ENCODE data around the gene RFX7.
"Not testable (repeated sequence)": the region's sequence is repeated elsewhere in the genome, so short reads cannot be mapped to it uniquely, and the experiment has no call there.

RFX7 gene

GRCh38 chr15:56154768-56155167 lies 88.9 kb downstream of the RFX7 start:
- not testable (repeated sequence) for H3K23ac ChIP-seq (ENCODE audit: low read length in 2 of 2); H3K79me1 ChIP-seq (replicated peaks; ENCODE audit: low read length, poor library complexity, severe bottlenecking); H4K91ac ChIP-seq (ENCODE audit: low read length); H2BK12ac ChIP-seq (ENCODE audit: low read length in 2 of 2); H2BK5ac ChIP-seq (ENCODE audit: low read depth, low read length, poor library complexity, severe bottlenecking); H2BK15ac ChIP-seq (ENCODE audit: low read depth, poor library complexity, severe bottlenecking); H3K27me3 ChIP-seq (ENCODE audit: control insufficient read depth in 1 of 2, insufficient read depth in 1 of 2, low read length in 2 of 2); H3K14ac ChIP-seq (ENCODE audit: low read length in 2 of 2); H3K18ac ChIP-seq (ENCODE audit: low read depth in 1 of 2, low read length in 2 of 2); H2BK120ac ChIP-seq (ENCODE audit: low read depth, low read length); H3K9ac ChIP-seq (ENCODE audit: low read length); H2AK5ac ChIP-seq (ENCODE audit: low read length, severe bottlenecking); H4K8ac ChIP-seq (ENCODE audit: low read length); DNase-seq; H3K4ac ChIP-seq (ENCODE audit: low read depth in 1 of 2, low read length in 2 of 2); H3K9me3 ChIP-seq (ENCODE audit: control insufficient read depth, low read length); H3K27ac ChIP-seq (ENCODE audit: low read length, poor library complexity, severe bottlenecking); H3K4me1 ChIP-seq (ENCODE audit: control insufficient read depth, insufficient read depth, low read depth, low read length); H2AFZ ChIP-seq (ENCODE audit: low read depth, low read length); H3K4me2 ChIP-seq (ENCODE audit: low read length, poor library complexity, severe bottlenecking); H3K4me3 ChIP-seq (ENCODE audit: insufficient read depth in 1 of 2, low read depth in 1 of 2, low read length in 2 of 2)
- H3K36me3 ChIP-seq (ENCODE audit: control insufficient read depth in 1 of 2, insufficient read depth in 2 of 2, low read depth in 1 of 2, low read length in 2 of 2), result peaks cover 0 to 13% of the 10 kb centered on the region in 2 experiments
- 100% methylated on average over 2 of the region's 4 CpGs for WGBS

GRCh38 chr15:56150204-56150603 lies 93.5 kb downstream of the RFX7 start:
- Histone ChIP-seq H4K8ac (ENCODE audit: low read length) (no peak overlapping the region), H2BK12ac (ENCODE audit: low read length in 2 of 2) (no peak overlapping the region), H3K18ac (ENCODE audit: low read depth in 1 of 2, low read length in 2 of 2) (no peak overlapping the region), H2BK15ac (ENCODE audit: low read depth, poor library complexity, severe bottlenecking) (no peak overlapping the region), H3K4me3 (ENCODE audit: insufficient read depth in 1 of 2, low read depth in 1 of 2, low read length in 2 of 2) (no peak overlapping the region), H3K4me2 (ENCODE audit: low read length, poor library complexity, severe bottlenecking) (no peak overlapping the region), H3K27ac (ENCODE audit: low read length, poor library complexity, severe bottlenecking) (no peak overlapping the region), H4K91ac (ENCODE audit: low read length) (no peak overlapping the region), H3K4me1 (ENCODE audit: control insufficient read depth, insufficient read depth, low read depth, low read length) (peaks cover 3% of the 10 kb centered on the region), H3K9ac (ENCODE audit: low read length) (no peak overlapping the region), H2BK120ac (ENCODE audit: low read depth, low read length) (no peak overlapping the region), H2AK5ac (ENCODE audit: low read length, severe bottlenecking) (no peak overlapping the region), H2AFZ (ENCODE audit: low read depth, low read length) (no peak overlapping the region), H3K79me1 (replicated peaks; ENCODE audit: low read length, poor library complexity, severe bottlenecking) (peaks cover 16% of the 10 kb centered on the region), H3K23ac (ENCODE audit: low read length in 2 of 2) (no peak overlapping the region), H3K9me3 (ENCODE audit: control insufficient read depth, low read length) (peaks cover 7% of the 10 kb centered on the region), H2BK5ac (ENCODE audit: low read depth, low read length, poor library complexity, severe bottlenecking) (no peak overlapping the region), H3K4ac (ENCODE audit: low read depth in 1 of 2, low read length in 2 of 2) (no peak overlapping the region), H3K36me3 (ENCODE audit: control insufficient read depth in 1 of 2, insufficient read depth in 2 of 2, low read depth in 1 of 2, low read length in 2 of 2) (peaks cover 3 to 9% of the 10 kb centered on the region in 2 experiments), H3K14ac (ENCODE audit: low read length in 2 of 2) (no peak overlapping the region), H3K27me3 (ENCODE audit: control insufficient read depth in 1 of 2, insufficient read depth in 1 of 2, low read length in 2 of 2) (no peaks in the 10 kb centered on the region)
- DNase-seq, result no peak
- WGBS, result 87% methylated on average over 6 of the region's 6 CpGs

GRCh38 chr15:56148064-56148463 lies 95.6 kb downstream of the RFX7 start:
- H3K14ac ChIP-seq (ENCODE audit: low read length in 2 of 2), result no peak overlapping the region
- H3K4me2 ChIP-seq (ENCODE audit: low read length, poor library complexity, severe bottlenecking), result no peak overlapping the region
- no peaks in the 10 kb centered on the region for H3K9me3 ChIP-seq (ENCODE audit: control insufficient read depth, low read length)
- H4K8ac ChIP-seq (ENCODE audit: low read length), result no peak overlapping the region
- H3K4me3 ChIP-seq (ENCODE audit: insufficient read depth in 1 of 2, low read depth in 1 of 2, low read length in 2 of 2), result no peak overlapping the region
- H2AK5ac ChIP-seq (ENCODE audit: low read length, severe bottlenecking), result no peak overlapping the region
- H3K27me3 ChIP-seq (ENCODE audit: control insufficient read depth in 1 of 2, insufficient read depth in 1 of 2, low read length in 2 of 2), result no peaks in the 10 kb centered on the region
- peaks cover 3% of the 10 kb centered on the region for H3K4me1 ChIP-seq (ENCODE audit: control insufficient read depth, insufficient read depth, low read depth, low read length)
- no peak overlapping the region for H4K91ac ChIP-seq (ENCODE audit: low read length)
- peaks cover 18% of the 10 kb centered on the region for H3K79me1 ChIP-seq (replicated peaks; ENCODE audit: low read length, poor library complexity, severe bottlenecking)
- H2BK120ac ChIP-seq (ENCODE audit: low read depth, low read length), result no peak overlapping the region
- no peak overlapping the region for H2BK5ac ChIP-seq (ENCODE audit: low read depth, low read length, poor library complexity, severe bottlenecking)
- H3K4ac ChIP-seq (ENCODE audit: low read depth in 1 of 2, low read length in 2 of 2), result no peak overlapping the region
- H3K23ac ChIP-seq (ENCODE audit: low read length in 2 of 2), result no peak overlapping the region
- over 99% methylated on average over 3 of the region's 3 CpGs for WGBS
- no peak overlapping the region for H3K27ac ChIP-seq (ENCODE audit: low read length, poor library complexity, severe bottlenecking)
- H2BK12ac ChIP-seq (ENCODE audit: low read length in 2 of 2), result no peak overlapping the region
- H3K18ac ChIP-seq (ENCODE audit: low read depth in 1 of 2, low read length in 2 of 2), result no peak overlapping the region
- no peak overlapping the region for H2AFZ ChIP-seq (ENCODE audit: low read depth, low read length)
- no peak overlapping the region for H3K9ac ChIP-seq (ENCODE audit: low read length)
- no peak overlapping the region for H2BK15ac ChIP-seq (ENCODE audit: low read depth, poor library complexity, severe bottlenecking)
- no peak for DNase-seq
- H3K36me3 ChIP-seq (ENCODE audit: control insufficient read depth in 1 of 2, insufficient read depth in 2 of 2, low read depth in 1 of 2, low read length in 2 of 2), result peaks cover 9 to 11% of the 10 kb centered on the region in 2 experiments

- no peak overlapping the region for H2AFZ ChIP-seq (ENCODE audit: low read depth, low read length)
- H4K91ac ChIP-seq (ENCODE audit: low read length), result no peak overlapping the region
- no peak overlapping the region for H3K27ac ChIP-seq (ENCODE audit: low read length, poor library complexity, severe bottlenecking)
- no peak overlapping the region for H3K4me3 ChIP-seq (ENCODE audit: insufficient read depth in 1 of 2, low read depth in 1 of 2, low read length in 2 of 2)
- WGBS, result no CpG with 5 or more reads among the region's 1 CpG
- no peak overlapping the region for H3K14ac ChIP-seq (ENCODE audit: low read length in 2 of 2)
- H3K9me3 ChIP-seq (ENCODE audit: control insufficient read depth, low read length), result no peaks in the 10 kb centered on the region
- no peak overlapping the region for H2AK5ac ChIP-seq (ENCODE audit: low read length, severe bottlenecking)
- no peak overlapping the region for H3K4ac ChIP-seq (ENCODE audit: low read depth in 1 of 2, low read length in 2 of 2)
- H3K4me1 ChIP-seq (ENCODE audit: control insufficient read depth, insufficient read depth, low read depth, low read length), result peaks cover 3% of the 10 kb centered on the region
- H3K4me2 ChIP-seq (ENCODE audit: low read length, poor library complexity, severe bottlenecking), result no peak overlapping the region
- no peak overlapping the region for H2BK15ac ChIP-seq (ENCODE audit: low read depth, poor library complexity, severe bottlenecking)
- H4K8ac ChIP-seq (ENCODE audit: low read length), result no peak overlapping the region
- H3K36me3 ChIP-seq (ENCODE audit: control insufficient read depth in 1 of 2, insufficient read depth in 2 of 2, low read depth in 1 of 2, low read length in 2 of 2), result peaks cover 9 to 23% of the 10 kb centered on the region in 2 experiments
- H3K79me1 ChIP-seq (replicated peaks; ENCODE audit: low read length, poor library complexity, severe bottlenecking), result peaks cover 22% of the 10 kb centered on the region
- no peak overlapping the region for H3K9ac ChIP-seq (ENCODE audit: low read length)
- no peak for DNase-seq
- H2BK5ac ChIP-seq (ENCODE audit: low read depth, low read length, poor library complexity, severe bottlenecking), result no peak overlapping the region
- H2BK120ac ChIP-seq (ENCODE audit: low read depth, low read length), result no peak overlapping the region
- H3K23ac ChIP-seq (ENCODE audit: low read length in 2 of 2), result no peak overlapping the region
- no peak overlapping the region for H2BK12ac ChIP-seq (ENCODE audit: low read length in 2 of 2)
- no peak overlapping the region for H3K18ac ChIP-seq (ENCODE audit: low read depth in 1 of 2, low read length in 2 of 2)
- H3K27me3 ChIP-seq (ENCODE audit: control insufficient read depth in 1 of 2, insufficient read depth in 1 of 2, low read length in 2 of 2), result no peaks in the 10 kb centered on the region
Observed at GRCh38 chr15:56146756-56147155, 96.9 kb downstream of the RFX7 start.

Data from mesenchymal stem cell (in vitro differentiated cells and primary cell).